HG03439 (cell line): Measurements from ENCODE around the gene CEACAM7.
"Not testable (repeated sequence)": the region's sequence is repeated elsewhere in the genome, so short reads cannot be mapped to it uniquely, and the experiment has no call there.

Source experiments
- ATAC-seq: cut with Tn5 transposase; IDR thresholded peaks from one replicate; pipeline ENCODE4 v1.9.1; 2021; ENCODE audit warnings: mild to moderate bottlenecking, moderate library complexity; ENCODE audit not compliant: unreplicated experiment

Gene CEACAM7

GRCh38 chr19:41688098-41688497 is at the start of gene CEACAM7:
Gene CEACAM7 (minus strand): TSS chr19:41688270. CDS start chr19:41688165, 105 bp downstream.
- ATAC-seq, result no peak

GRCh38 chr19:41735071-41735600 is 47.1 kb upstream of the CEACAM7 start:
- ATAC-seq, result no peak

- ATAC-seq, result no peak
Measured at GRCh38 chr19:41734585-41734984, 46.5 kb upstream of the CEACAM7 start.

- no peak for ATAC-seq
Measured at GRCh38 chr19:41734156-41734555, 46.1 kb upstream of the CEACAM7 start.

GRCh38 chr19:41726493-41726892 is 38.4 kb upstream of the CEACAM7 start:
- no peak for ATAC-seq

- no peak for ATAC-seq
Measured at GRCh38 chr19:41720103-41720502, 32.0 kb upstream of the CEACAM7 start.

GRCh38 chr19:41718761-41719160 is 30.7 kb upstream of the CEACAM7 start:
- no peak for ATAC-seq

GRCh38 chr19:41714598-41714997 is 26.5 kb upstream of the CEACAM7 start:
- no peak for ATAC-seq

GRCh38 chr19:41711376-41712261 is 23.5 kb upstream of the CEACAM7 start:
- no peak for ATAC-seq

GRCh38 chr19:41709951-41710645 is 22.0 kb upstream of the CEACAM7 start:
- ATAC-seq, result no peak

GRCh38 chr19:41709516-41709915 is 21.4 kb upstream of the CEACAM7 start:
- not testable (repeated sequence) for ATAC-seq

- no peak for ATAC-seq
Measured at GRCh38 chr19:41708481-41708880, 20.4 kb upstream of the CEACAM7 start, which contains the start of gene CEACAM5. Gene CEACAM5 (plus strand): TSS chr19:41708626. CDS start chr19:41708732, 106 bp downstream.

- ATAC-seq, result no peak
Measured at GRCh38 chr19:41707871-41708371, 19.9 kb upstream of the CEACAM7 start.

- ATAC-seq, result no peak
Measured at GRCh38 chr19:41707502-41707812, 19.4 kb upstream of the CEACAM7 start.

GRCh38 chr19:41706741-41707501 is 18.9 kb upstream of the CEACAM7 start:
- ATAC-seq, result no peak

GRCh38 chr19:41705393-41706174 is 17.5 kb upstream of the CEACAM7 start:
- ATAC-seq, result no peak

- ATAC-seq, result no peak
Measured at GRCh38 chr19:41703602-41704293, 15.7 kb upstream of the CEACAM7 start.

- no peak for ATAC-seq
Measured at GRCh38 chr19:41702171-41702651, 14.1 kb upstream of the CEACAM7 start.

GRCh38 chr19:41701401-41702075 is 13.5 kb upstream of the CEACAM7 start:
- ATAC-seq, result no peak
